Duodenal mucosa (tissue), 2 donors: Measurements from ENCODE around the gene KDM8.

ENCODE experiments used
- H3K27ac ChIP-seq: one replicate; pipeline ENCODE4 v1.7.0; 2013; ENCODE audit warnings: low read depth, low read length
- H3K27me3 ChIP-seq, 2 donors: one replicate each; pipeline ENCODE4 v1.7.0; 2013; ENCODE audit warnings: low read length in 2 of 2, control low read depth in 1 of 2; ENCODE audit not compliant: insufficient read depth in 2 of 2, control insufficient read depth in 1 of 2
- H3K36me3 ChIP-seq, 2 donors: one replicate each; pipeline ENCODE4 v1.7.0; 2013; ENCODE audit warnings: low read length in 2 of 2, control low read depth in 1 of 2; ENCODE audit not compliant: insufficient read depth in 2 of 2, control insufficient read depth in 1 of 2
- H3K4me1 ChIP-seq, 2 donors: one replicate each; pipeline ENCODE4 v1.7.0; 2013; ENCODE audit warnings: low read length in 2 of 2, control low read depth in 1 of 2; ENCODE audit not compliant: insufficient read depth in 2 of 2, control insufficient read depth in 1 of 2
- H3K4me3 ChIP-seq, 2 donors: one replicate each; pipeline ENCODE4 v1.7.0; 2013; ENCODE audit warnings: low read length in 2 of 2, low read depth in 1 of 2
- H3K9ac ChIP-seq, 2 donors: one replicate each; pipeline ENCODE4 v1.7.0; 2013; ENCODE audit warnings: low read length in 2 of 2, low read depth in 1 of 2
- H3K9me3 ChIP-seq, 2 donors: one replicate each; pipeline ENCODE4 v1.7.0; 2013; ENCODE audit warnings: low read length in 2 of 2, control low read depth in 1 of 2; ENCODE audit not compliant: control insufficient read depth in 1 of 2

Gene KDM8

DNA sequence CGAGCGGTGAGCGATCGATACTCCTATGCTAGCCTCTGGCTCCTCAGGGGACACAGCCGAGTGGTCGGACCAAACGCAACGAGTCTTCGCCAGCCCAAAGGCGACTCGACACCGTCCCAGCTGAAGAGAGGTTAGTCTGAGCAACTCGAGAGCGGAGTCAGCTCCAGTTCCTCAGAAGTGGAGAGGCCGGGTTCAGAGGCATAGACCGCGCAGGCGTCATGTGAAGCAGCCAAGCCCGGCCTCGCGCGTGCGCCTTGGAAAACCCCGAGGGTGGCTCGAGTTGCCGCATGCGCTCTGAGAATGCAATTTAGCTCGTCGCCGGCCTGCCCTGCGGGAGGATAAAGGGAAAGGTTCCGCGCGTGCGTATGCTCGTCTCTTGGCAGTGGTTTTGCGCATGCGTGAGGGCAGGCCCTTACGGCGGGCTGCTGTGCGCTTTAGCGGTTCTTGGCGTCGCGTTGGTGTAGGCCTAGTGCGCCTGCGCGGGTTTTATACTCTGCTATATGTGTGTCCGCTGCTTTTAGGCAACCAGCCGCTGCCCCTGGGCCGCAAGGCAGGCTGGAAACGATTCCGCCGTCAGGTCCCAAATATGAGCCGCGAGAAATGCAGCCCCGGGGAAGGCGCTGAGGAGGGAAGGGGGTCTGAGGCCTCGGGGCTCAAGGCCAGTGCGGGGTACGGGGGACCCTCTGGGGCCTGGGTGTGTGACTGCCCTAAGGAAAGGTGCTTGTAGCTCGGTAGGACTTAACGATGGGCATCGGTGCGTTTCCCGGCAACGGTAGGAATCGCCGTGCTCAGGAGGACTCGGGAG lies at the start of gene KDM8:
Gene KDM8, plus strand, starts transcription at position 20 of the 805 bp plus-strand sequence. CDS start 6,598 bp downstream, outside the sequence.
- peaks cover 20 to 29% of the 10 kb centered on the region in 2 donors for H3K4me1 ChIP-seq
- no peaks in the 10 kb centered on the region for H3K36me3 ChIP-seq
- H3K4me3 ChIP-seq, result peak within 1 kb of the TSS; percentile 88 to 93
- H3K9ac ChIP-seq, result peak within 1 kb of the TSS; percentile 96 to 99
- no peaks in the 10 kb centered on the region for H3K9me3 ChIP-seq
- H3K27ac ChIP-seq, result peak within 1 kb of the TSS; percentile 99
- H3K27me3 ChIP-seq, result no peaks in the 10 kb centered on the region

DNA sequence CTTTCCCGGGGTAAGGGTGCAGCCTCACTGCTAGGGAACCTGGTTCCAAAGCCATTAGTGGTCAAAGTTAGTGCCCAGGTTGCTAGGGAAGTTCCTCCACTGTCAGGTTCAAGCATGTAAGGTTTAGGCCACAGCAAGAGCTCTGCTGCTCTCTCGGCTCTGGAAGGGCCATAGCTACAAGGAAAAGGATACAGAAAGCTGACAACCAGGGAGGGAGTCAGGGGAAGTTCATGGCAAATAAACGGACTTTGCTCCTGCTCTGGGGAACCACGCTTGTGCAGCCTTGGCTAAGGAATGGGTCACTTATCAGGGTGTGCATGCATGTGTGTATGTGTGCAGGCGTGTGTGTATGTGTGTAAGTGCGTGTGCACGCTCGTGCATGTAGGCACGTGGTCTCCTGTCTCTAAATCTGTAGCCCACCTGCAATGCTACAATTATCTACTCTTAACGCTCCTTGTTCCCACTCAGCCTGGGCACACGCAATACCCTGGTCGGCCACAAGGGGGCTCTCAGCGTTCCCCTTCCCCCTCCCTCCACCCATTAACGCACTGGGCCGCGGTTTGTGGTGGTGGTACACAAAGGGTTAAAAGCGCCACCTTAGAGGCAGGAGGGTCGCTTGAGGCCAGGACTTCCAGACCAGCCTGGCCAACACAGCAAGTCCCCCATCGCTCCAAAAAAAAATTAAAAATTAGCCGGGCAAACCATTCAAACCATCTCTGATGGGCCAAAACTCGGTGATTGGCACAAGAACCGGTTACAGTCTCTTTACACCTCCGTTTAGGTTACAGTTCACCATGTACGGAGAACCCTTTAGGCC lies 48.4 kb upstream of the KDM8 start:
- Histone ChIP-seq H3K27ac (no peak overlapping the region), H3K9me3 (no peaks in the 10 kb centered on the region), H3K9ac (peak overlapping the region in 1 of 2 donors; percentile 29), H3K4me1 (peaks cover 6 to 11% of the 10 kb centered on the region in 2 donors), H3K4me3 (peak overlapping the region; percentile 37 to 48), H3K36me3 (no peaks in the 10 kb centered on the region), H3K27me3 (no peaks in the 10 kb centered on the region)

DNA sequence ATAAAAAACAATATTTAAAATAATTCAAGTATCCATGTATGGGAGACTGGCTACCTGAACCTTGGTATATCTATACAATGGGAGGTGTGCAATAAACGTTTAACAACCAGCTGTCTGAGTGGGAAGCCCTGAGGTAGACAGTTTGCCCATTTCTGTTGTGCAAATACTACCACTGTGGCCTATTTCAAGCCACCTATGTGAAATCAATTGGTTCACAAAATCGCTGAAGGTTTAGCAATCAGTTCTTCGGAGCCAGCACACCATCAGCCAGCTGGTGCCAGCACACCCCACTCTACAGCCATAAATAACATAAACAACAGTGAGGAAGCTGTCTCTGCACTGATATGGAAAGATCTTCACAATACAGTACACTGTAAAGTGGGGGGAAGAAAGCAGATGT lies 46.7 kb upstream of the KDM8 start:
- Histone ChIP-seq H3K9ac (no peak overlapping the region), H3K4me3 (no peak overlapping the region), H3K36me3 (no peaks in the 10 kb centered on the region), H3K9me3 (no peaks in the 10 kb centered on the region), H3K4me1 (peaks cover 6 to 11% of the 10 kb centered on the region in 2 donors), H3K27ac (no peak overlapping the region), H3K27me3 (no peaks in the 10 kb centered on the region)

DNA sequence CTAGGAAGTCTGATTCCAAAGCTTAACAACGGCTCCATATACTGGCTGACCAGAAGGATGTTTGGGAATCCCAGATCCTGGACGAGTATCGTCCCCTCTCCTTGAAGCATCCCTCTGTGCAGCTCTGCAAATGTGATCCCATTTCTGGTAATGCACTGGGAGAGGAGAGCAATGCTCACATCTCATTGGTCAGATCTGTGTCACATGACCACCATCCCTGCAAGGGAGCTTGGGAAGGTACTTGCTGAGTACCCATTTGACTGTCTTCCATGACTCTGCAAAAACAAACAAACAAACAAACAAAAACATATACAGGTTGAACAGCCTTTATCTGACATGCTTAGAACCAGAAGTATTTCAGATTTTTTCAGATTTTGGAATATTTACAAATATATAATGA lies 41.9 kb upstream of the KDM8 start:
- Histone ChIP-seq H3K4me1 (no peaks in the 10 kb centered on the region), H3K4me3 (no peak overlapping the region), H3K9ac (no peak overlapping the region), H3K9me3 (peaks cover 9 to 12% of the 10 kb centered on the region in 2 donors), H3K27me3 (no peaks in the 10 kb centered on the region), H3K27ac (no peak overlapping the region), H3K36me3 (no peaks in the 10 kb centered on the region)

DNA sequence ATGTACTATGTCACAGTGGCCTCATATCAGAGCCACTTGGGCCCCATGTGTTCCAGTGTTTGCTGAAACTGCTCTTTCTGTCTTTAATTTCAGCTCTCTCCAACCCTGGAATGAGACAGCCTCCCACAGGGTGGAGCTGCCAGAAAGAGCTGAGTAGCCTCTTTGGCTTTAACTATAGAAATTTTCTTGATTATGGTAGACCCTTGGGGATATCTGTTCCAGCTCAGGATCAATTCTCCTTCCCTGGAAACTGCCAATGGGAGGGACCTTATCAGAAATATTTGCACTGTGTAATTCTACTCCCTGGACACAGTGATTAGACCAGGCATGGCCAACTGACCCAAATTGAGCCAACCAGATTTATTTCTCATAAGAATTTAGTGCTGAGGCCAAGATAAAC lies 39.0 kb upstream of the KDM8 start:
- Histone ChIP-seq H3K4me3 (no peak overlapping the region), H3K9me3 (peaks cover 9 to 12% of the 10 kb centered on the region in 2 donors), H3K9ac (no peak overlapping the region), H3K4me1 (no peaks in the 10 kb centered on the region), H3K27me3 (no peaks in the 10 kb centered on the region), H3K27ac (no peak overlapping the region), H3K36me3 (no peaks in the 10 kb centered on the region)

DNA sequence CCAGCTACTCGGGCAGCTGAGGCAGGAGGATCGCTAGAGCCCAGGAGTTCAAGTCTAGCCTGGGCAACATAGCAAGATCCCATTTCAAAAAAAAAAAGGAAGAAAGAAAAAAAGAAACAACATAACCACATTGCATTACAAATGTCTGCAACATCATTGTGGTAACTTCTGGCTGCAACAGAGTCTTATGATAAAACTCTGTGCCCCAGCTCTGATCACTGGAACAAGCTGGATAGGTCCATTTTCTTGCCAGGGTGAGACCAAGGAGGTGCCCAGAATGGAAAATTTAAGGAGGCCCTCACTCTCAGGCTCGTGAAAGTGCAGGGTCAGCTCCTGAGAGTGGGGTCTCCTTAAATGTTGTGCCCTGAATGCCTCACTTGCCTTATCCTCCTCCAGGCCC lies 37.8 kb upstream of the KDM8 start:
- Histone ChIP-seq H3K36me3 (no peaks in the 10 kb centered on the region), H3K27ac (no peak overlapping the region), H3K4me1 (no peaks in the 10 kb centered on the region), H3K4me3 (no peak overlapping the region), H3K27me3 (no peaks in the 10 kb centered on the region), H3K9ac (no peak overlapping the region), H3K9me3 (peaks cover 9 to 12% of the 10 kb centered on the region in 2 donors)

DNA sequence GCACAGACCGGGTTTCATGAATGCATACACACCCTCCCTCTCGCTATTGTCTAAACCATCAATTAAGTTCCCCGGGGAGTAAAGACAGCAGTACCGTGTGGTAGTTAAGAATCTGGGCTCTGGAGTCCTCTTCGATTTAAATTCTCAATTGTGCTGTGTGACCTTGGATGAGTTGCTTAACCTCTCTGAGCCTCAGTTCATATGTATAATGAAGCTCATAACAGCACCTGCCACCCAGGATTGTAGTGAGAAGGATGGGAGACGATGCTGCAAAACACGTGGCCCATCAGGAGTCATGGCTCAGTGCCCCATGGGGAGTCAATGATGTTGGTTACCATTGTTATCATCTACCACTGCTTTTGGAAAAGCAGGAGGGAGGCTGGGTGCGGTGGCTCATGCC lies 34.5 kb upstream of the KDM8 start:
- Histone ChIP-seq H3K9ac (no peak overlapping the region), H3K36me3 (no peaks in the 10 kb centered on the region), H3K9me3 (peaks cover 3 to 6% of the 10 kb centered on the region in 2 donors), H3K4me1 (peaks cover 0 to 4% of the 10 kb centered on the region in 2 donors), H3K4me3 (no peak overlapping the region), H3K27ac (no peak overlapping the region), H3K27me3 (no peaks in the 10 kb centered on the region)

DNA sequence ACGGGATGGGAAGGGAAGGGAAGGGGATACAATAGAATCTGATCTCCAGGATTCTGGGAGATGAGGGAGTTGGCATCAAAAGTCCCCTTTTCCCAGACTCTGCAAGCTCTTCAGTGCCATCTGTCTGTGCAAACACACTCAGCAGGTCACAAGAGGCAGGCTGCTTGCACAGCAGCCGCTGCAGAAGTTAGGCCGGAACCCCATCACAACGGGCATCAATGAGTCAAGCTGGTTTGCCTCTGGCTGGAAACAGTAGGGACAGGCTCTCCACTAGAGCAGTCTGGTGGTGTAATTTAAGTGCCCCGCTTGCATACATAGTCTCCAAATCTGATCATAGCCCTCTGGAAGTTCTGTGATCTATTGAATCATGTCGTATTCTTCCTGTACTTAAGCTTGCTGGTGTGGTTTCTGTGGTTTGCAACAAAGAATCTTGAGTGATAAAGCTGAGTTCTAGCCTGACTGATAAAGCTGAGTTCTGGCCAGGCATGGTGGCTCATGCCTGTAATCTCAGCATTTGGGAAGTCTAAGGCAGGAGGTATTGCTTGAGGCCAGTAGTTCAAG lies 33.7 kb upstream of the KDM8 start:
- no peaks in the 10 kb centered on the region for H3K27me3 ChIP-seq
- no peak overlapping the region for H3K4me3 ChIP-seq
- no peak overlapping the region for H3K27ac ChIP-seq
- H3K9ac ChIP-seq, result no peak overlapping the region
- H3K9me3 ChIP-seq, result peaks cover 0 to 5% of the 10 kb centered on the region in 2 donors
- H3K4me1 ChIP-seq, result peaks cover 0 to 6% of the 10 kb centered on the region in 2 donors
- no peaks in the 10 kb centered on the region for H3K36me3 ChIP-seq

DNA sequence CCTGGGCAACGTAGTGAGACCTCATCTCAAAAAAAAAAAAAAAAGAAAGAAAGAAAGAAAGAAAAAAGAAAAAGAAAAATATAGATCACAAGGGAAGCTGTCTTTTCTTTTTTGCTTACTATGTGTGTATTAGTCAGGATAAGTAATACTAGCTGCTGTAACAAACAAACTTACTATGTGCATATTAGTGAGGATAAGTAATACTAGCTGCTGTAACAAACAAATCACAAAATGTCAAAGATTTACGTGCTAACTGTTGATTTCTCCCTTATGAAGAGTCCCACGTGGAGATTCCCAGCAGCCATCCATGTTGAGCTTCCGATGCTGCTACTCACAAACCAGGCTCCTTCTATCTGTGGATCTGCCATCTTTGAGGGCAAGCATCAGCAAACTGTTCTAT lies 31.7 kb upstream of the KDM8 start:
- Histone ChIP-seq H3K4me3 (no peak overlapping the region), H3K4me1 (peaks cover 0 to 6% of the 10 kb centered on the region in 2 donors), H3K27me3 (no peaks in the 10 kb centered on the region), H3K36me3 (no peaks in the 10 kb centered on the region), H3K9ac (no peak overlapping the region), H3K27ac (no peak overlapping the region), H3K9me3 (peaks cover 0 to 5% of the 10 kb centered on the region in 2 donors)

DNA sequence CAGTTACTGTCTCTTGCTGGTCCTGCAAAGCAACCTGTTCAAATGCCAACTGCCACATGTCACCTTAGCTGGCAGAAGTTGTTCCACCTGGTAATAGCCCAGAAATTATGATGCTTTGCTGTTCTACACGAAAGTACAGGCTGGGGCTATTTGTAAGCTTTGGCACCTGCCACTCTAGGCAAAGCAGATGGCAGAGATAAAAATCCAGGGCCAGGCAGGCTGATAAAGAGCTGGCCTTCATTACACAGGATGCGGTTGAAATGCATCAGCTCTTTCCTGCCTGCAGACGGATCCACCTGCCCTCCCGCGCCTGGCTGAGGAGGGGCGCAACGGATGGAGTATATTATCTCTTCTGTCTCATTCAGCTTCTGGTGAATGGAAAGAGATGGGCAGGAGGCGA lies 29.3 kb upstream of the KDM8 start:
- H3K27ac ChIP-seq, result no peak overlapping the region
- H3K27me3 ChIP-seq, result no peaks in the 10 kb centered on the region
- H3K9me3 ChIP-seq, result peaks cover 0 to 5% of the 10 kb centered on the region in 2 donors
- no peaks in the 10 kb centered on the region for H3K36me3 ChIP-seq
- no peak overlapping the region for H3K9ac ChIP-seq
- no peak overlapping the region for H3K4me3 ChIP-seq
- peaks cover 0 to 6% of the 10 kb centered on the region in 2 donors for H3K4me1 ChIP-seq
